Loucy (cell line): ENCODE data around the gene C11orf52.

Source experiments
- CTCF ChIP-seq: fragments of 200-600 bp; sonication (generic); conservative IDR thresholded peaks from 2 replicates; pipeline ENCODE4 v1.5.1; 2014; ENCODE audit warnings: mild to moderate bottlenecking, antibody characterized with exemption, low read length
- EZH2phosphoT487 ChIP-seq: fragments of 200-600 bp; IDR thresholded peaks from 2 replicates; pipeline ENCODE4 v1.6.1; 2018; ENCODE audit warnings: antibody characterized with exemption, mild to moderate bottlenecking, moderate library complexity, borderline replicate concordance

DNA sequence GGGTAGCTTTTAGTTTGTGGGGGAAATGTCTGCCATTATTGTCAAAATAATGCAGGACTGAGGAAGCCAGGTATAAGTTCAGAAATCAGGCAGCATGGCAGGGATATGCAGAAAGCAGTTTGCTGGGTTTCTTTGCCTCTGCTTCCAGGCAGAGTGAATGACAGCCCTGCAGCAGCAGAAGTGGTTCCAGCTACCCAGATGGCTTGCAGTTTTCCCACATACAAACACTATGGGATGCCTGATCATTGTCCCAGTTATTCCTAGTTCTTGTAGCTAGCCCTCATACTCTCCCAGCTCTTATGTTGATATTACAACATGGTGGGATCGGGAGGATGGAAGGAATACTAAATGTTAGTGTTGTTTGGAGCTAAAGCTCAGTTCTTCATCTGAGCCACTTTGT lies 15.6 kb downstream of the C11orf52 start:
- TF ChIP-seq CTCF (no peak), EZH2phosphoT487 (no peak)
